Upper lobe of right lung (tissue), 1 donor: ENCODE measurements around the gene APOLD1. TPM values are rescaled to one million over a fixed set of nuclear protein-coding genes. Genes with fewer than 3 reads are reported as not detected.

ENCODE experiments used
- ATAC-seq: fragments of 200-7000 bp; cut with Tn5 transposase; one replicate; pipeline ENCODE4 v1.9.1; 2020; ENCODE audit warnings: mild to moderate bottlenecking, moderate library complexity
- DNase-seq: peaks from one replicate; pipeline ENCODE4 v3.0.0-alpha.2; 2020
- H3K27ac ChIP-seq: fragments of 200-600 bp; one replicate; pipeline ENCODE4 v1.8.0; 2022
- H3K27me3 ChIP-seq: fragments of 200-600 bp; one replicate; pipeline ENCODE4 v1.8.0; 2022; ENCODE audit warnings: mild to moderate bottlenecking
- H3K36me3 ChIP-seq: fragments of 200-600 bp; one replicate; pipeline ENCODE4 v1.8.0; 2022
- H3K4me1 ChIP-seq: fragments of 200-600 bp; one replicate; pipeline ENCODE4 v1.8.0; 2022
- H3K4me3 ChIP-seq: fragments of 200-600 bp; one replicate; pipeline ENCODE4 v1.8.0; 2022; ENCODE audit warnings: mild to moderate bottlenecking
- H3K9me3 ChIP-seq: fragments of 200-600 bp; one replicate; pipeline ENCODE4 v1.8.0; 2022
- intact Hi-C: fragments of 100-400 bp; cut with DNase I; formaldehyde crosslinking; loops from one replicate; pipeline ENCODE4 v1.11.0; 2022
- microRNA-seq: library from miRNA; unstranded; fragments of <30 nt; microRNA quantifications from one replicate; pipeline ENCODE4 v1.2.0, GENCODE V29; 2020; ENCODE audit warnings: borderline microRNAs expressed
- total RNA-seq: library from RNA; stranded (reverse); fragmentation: NEBNext Ultra II Directional; extraction: Animal tissue kit (Norgen Biotek cat#: 25700); gene quantifications from one replicate; pipeline ENCODE4 v1.2.1, GENCODE V29; 2021
- TF ChIP-seq, protein P1 (sequence below): fragments of 200-600 bp; IDR thresholded peaks from one replicate; pipeline ENCODE4 v1.8.0; 2022; ENCODE audit warnings: antibody characterized with exemption
- donor health status: DM: no; HTN: yes; CAD: no; lungs with severe emphysema.

Gene APOLD1
- total RNA-seq, 1 donor from 2014 or later, result 14.4 TPM

DNA sequence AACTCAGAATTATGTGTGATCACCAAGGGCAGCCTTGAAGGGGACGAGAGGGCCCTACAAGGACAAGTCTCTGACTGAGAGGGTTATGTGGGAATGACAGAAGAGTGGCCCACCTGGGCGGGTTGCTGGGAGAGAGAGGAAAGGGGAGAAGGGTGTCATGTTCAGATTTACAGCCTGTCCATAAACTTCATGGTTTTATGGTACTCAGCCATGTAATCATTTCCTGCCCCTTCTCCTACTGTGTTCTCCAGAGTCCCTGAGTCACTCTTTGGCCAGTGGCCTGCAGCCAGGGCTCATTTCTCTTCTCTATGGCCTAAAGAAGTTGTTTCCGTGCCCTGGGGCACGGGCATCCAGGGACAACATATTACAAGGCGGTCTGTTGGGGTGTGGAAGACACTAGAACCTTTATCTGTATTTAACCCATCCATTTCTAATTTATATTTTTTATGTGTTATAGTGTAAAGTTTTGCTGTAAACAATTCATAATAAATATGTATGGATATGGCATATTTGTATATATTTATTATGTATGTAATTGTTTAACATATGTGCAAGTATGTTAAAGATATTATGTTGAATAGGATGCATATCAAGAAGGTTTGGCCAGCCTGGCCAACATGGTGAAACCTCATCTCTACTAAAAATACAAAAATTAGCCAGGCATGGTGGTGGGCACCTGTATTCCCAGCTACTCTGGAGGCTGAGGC is 54.6 kb downstream of the APOLD1 start:
- DNase-seq (peak; percentile 70), ATAC-seq (no peak)
- Histone ChIP-seq H3K36me3 (no peaks in the 10 kb centered on the region), H3K9me3 (no peaks in the 10 kb centered on the region), H3K4me1 (peaks cover 5% of the 10 kb centered on the region), H3K4me3 (no peak overlapping the region), H3K27ac (no peak overlapping the region), H3K27me3 (no peaks in the 10 kb centered on the region)
- TF ChIP-seq, protein P1, sequence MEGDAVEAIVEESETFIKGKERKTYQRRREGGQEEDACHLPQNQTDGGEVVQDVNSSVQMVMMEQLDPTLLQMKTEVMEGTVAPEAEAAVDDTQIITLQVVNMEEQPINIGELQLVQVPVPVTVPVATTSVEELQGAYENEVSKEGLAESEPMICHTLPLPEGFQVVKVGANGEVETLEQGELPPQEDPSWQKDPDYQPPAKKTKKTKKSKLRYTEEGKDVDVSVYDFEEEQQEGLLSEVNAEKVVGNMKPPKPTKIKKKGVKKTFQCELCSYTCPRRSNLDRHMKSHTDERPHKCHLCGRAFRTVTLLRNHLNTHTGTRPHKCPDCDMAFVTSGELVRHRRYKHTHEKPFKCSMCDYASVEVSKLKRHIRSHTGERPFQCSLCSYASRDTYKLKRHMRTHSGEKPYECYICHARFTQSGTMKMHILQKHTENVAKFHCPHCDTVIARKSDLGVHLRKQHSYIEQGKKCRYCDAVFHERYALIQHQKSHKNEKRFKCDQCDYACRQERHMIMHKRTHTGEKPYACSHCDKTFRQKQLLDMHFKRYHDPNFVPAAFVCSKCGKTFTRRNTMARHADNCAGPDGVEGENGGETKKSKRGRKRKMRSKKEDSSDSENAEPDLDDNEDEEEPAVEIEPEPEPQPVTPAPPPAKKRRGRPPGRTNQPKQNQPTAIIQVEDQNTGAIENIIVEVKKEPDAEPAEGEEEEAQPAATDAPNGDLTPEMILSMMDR, result no peak
- intact Hi-C loops, result loop anchor here (5.0 kb wide), 1 partner anchor 142 kb away; no protein-coding TSS in a partner anchor

DNA sequence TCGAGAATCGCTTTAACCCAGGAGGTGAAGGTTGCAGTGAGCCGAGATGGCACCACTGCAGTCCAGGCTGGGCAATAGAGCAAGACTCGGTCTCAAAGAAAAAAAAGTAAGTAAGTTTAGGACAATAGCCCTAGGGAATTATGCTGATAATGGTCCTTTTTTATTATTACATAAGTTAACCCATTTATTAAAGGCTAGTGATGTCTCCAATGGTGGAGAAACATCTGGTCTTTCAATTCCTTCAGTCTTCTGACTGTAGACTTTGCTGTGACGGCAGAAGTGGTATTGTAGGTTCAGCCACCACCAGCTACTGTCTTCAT is 55.1 kb downstream of the APOLD1 start:
- Histone ChIP-seq H3K9me3 (no peaks in the 10 kb centered on the region), H3K36me3 (no peaks in the 10 kb centered on the region), H3K4me1 (peaks cover 4% of the 10 kb centered on the region), H3K27ac (no peak overlapping the region), H3K27me3 (no peaks in the 10 kb centered on the region), H3K4me3 (no peak overlapping the region)
- TF ChIP-seq, protein P1, result no peak
- DNase-seq, result no peak
- no peak for ATAC-seq
- intact Hi-C loops, result no loop called here

Small RNA genes within 50 kb of the gene (microRNA-seq; reads per million reads assigned to microRNA genes)
- gene MIR613, result not detected

Other genes starting within 250 kb of the APOLD1 start
- gene DUSP16, start 222.8 kb upstream of the APOLD1 start, total RNA-seq, result 50.6 TPM
- 42.8 TPM for gene CREBL2, start 173.8 kb upstream of the APOLD1 start, total RNA-seq
- gene GPR19, start 89.5 kb upstream of the APOLD1 start, total RNA-seq, result not detected
- 51.4 TPM for gene CDKN1B, start 68.3 kb upstream of the APOLD1 start, total RNA-seq
- 59.6 TPM for gene DDX47, start 27.7 kb downstream of the APOLD1 start, total RNA-seq
- gene GPRC5A, start 105.9 kb downstream of the APOLD1 start, total RNA-seq, result 886 TPM
- gene GPRC5D, start 166.5 kb downstream of the APOLD1 start, total RNA-seq, result not detected
- gene HEBP1, start 214.6 kb downstream of the APOLD1 start, total RNA-seq, result 86.2 TPM